Fibroblast of pulmonary artery (primary cell): ENCODE results near the gene DNM2.

Experiments
- DNase-seq: peaks from one replicate; pipeline ENCODE4 v3.0.0-alpha.2; 2010; ENCODE audit warnings: low read depth
- H3K4me3 ChIP-seq: replicated peaks from 2 replicates; pipeline ENCODE4 v1.5.1; 2011; ENCODE audit warnings: low read depth, mild to moderate bottlenecking, control low read depth, low read length, moderate library complexity
- TF ChIP-seq, protein P1 (sequence below): IDR thresholded peaks from 2 replicates; pipeline ENCODE4 v1.5.1; 2011; ENCODE audit warnings: mild to moderate bottlenecking, control low read depth, low read length, inconsistent platforms; ENCODE audit errors: missing control alignments

Gene DNM2

GRCh38 chr19:10717054-10717355 is 874 bp upstream of the DNM2 start:
- DNase-seq: no peak
- TF ChIP-seq, protein P1, sequence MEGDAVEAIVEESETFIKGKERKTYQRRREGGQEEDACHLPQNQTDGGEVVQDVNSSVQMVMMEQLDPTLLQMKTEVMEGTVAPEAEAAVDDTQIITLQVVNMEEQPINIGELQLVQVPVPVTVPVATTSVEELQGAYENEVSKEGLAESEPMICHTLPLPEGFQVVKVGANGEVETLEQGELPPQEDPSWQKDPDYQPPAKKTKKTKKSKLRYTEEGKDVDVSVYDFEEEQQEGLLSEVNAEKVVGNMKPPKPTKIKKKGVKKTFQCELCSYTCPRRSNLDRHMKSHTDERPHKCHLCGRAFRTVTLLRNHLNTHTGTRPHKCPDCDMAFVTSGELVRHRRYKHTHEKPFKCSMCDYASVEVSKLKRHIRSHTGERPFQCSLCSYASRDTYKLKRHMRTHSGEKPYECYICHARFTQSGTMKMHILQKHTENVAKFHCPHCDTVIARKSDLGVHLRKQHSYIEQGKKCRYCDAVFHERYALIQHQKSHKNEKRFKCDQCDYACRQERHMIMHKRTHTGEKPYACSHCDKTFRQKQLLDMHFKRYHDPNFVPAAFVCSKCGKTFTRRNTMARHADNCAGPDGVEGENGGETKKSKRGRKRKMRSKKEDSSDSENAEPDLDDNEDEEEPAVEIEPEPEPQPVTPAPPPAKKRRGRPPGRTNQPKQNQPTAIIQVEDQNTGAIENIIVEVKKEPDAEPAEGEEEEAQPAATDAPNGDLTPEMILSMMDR: no peak
- peak overlapping the region; percentile 29 for H3K4me3 ChIP-seq

DNA sequence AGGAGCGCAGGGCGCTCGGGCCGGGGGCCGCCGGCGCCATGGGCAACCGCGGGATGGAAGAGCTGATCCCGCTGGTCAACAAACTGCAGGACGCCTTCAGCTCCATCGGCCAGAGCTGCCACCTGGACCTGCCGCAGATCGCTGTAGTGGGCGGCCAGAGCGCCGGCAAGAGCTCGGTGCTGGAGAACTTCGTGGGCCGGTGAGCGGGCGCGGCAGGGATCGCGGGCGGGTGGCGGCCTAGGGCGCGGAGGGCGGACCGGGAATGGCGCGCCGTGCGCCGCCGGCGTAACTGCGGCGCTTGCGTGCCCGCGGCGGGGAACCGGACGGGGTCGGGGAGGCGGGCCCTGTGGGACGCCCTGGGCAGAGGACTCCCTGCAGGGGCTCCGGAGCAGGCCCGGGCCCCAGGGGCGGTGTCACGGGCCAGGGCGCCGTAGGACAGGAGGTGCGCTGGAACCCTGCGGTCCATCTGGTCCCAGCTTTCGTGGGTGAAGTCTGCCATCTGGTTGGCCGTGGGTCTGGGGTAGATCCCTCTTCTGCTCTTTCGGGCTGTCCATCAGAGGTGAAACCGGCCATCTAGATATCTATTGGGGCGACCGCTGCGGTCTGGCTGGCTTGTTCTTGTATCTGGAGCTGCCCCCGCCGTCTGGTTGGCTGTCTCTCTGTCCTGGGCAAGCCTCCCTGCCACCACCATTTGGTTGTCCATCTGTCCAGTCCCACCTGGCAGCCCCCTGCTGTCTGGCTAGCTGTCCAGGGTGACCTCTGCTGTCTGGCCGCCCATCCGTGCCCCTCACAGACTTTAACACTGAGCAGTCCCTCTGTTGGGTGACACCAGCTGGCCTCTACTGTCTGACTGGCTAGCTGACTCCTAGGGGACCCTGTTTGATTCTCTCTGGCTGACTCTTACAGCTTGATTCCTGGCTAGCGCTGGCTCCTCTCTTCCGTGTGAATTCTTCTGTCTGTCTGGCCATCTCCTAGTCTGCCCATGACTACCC is 622 bp downstream of the DNM2 start:
- peak overlapping the region; percentile 87 for H3K4me3 ChIP-seq
- DNase-seq: peak; percentile 31
- TF ChIP-seq, protein P1: no peak

DNA sequence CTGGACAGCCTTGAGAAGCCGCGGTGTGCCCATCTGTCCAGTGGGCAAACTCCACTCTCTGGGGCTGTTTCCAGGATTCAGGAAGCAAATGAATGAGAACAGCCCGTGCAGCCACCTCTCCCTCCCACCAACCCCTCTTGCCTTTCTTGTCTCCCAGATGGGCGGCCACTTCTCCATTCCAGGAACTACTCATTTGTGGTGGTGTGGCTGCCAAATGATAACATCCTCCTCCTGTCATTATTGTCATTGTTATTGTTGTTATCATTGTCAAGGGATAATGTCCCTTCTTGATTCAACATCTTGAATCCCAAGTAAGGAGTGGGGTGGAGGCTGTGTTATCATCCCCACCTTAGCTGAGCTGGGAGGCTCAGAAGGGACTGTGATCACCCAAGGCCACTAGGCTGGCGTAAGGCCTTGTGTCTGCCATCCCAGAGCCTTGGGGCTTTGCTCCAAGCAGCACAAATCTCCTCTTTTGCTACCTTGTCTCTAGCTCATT is 1.6 kb downstream of the DNM2 start:
- DNase-seq: no peak
- TF ChIP-seq, protein P1: no peak
- H3K4me3 ChIP-seq: peak overlapping the region; percentile 87

DNA sequence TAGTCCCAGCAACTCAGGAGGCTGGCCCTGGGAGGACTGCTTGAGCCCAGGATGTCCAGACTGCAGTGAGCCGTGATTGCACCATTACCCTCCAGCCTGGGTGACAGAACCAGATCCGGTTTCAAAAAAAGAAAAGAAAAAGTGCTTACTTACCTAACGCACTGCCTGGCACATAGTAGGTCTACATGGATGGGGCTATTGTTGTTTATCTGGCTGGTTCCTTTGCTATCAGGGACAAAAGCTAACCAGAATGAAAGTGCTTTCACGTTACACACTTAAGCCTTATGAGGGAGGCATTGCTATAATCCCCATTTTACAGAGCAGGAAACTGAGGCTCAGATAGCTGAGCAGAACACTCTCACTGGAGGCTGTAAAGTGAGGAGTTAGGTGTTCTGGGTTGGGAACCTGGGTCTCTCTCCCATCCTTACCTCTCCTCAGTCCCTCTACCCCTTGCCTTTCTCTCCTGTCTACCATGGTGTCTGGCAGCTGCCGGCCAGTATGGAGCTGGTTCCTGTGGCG is 2.8 kb downstream of the DNM2 start:
- DNase-seq: no peak
- TF ChIP-seq, protein P1: no peak
- H3K4me3 ChIP-seq: no peak overlapping the region

DNA sequence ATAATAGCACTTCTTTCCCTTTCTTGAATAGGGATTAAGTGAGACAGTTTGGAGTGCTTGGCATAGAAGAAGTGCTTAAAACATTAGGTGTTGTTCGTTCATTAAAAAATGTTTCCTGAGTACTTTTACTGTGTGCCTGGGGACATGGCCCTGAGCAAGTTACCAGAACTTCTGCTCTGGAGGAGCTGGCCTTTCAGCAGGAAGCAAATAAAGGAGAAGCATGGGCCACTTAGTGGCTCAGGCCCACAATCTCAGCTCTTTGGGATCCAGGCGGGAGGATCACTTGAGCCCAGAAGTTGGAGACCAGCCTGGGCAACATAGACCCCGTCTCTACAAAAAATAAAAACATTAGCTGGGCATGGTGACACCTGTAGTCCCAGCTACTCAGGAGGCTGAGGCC is 5.7 kb downstream of the DNM2 start:
- no peak overlapping the region for H3K4me3 ChIP-seq
- TF ChIP-seq, protein P1: no peak
- no peak for DNase-seq

DNA sequence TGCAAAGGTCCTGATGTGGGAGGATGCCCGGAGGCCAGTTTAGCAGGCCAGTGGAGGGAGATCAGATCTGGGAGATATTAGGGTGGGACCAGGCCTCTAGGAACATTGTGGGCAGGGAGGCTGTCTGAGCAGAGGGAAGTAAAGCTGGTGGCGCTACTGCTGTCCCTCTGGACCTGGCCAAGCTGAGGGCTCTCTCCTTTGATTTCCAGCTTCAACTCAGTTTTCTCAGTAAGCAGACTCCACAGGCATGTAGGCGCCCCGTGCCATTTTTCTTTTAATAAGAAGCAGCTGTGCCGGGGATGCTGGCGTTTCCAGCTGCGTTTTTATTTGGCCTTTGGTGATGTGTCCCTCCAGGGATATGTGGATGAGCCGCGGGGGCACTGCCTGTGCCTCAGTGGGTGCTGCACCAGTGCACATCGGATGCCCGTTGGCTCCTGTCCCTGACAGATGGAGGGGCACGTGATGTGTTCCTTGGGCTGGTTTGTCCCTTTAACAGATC is 6.7 kb downstream of the DNM2 start:
- H3K4me3 ChIP-seq: no peak overlapping the region
- TF ChIP-seq, protein P1: no peak
- DNase-seq: no peak

DNA sequence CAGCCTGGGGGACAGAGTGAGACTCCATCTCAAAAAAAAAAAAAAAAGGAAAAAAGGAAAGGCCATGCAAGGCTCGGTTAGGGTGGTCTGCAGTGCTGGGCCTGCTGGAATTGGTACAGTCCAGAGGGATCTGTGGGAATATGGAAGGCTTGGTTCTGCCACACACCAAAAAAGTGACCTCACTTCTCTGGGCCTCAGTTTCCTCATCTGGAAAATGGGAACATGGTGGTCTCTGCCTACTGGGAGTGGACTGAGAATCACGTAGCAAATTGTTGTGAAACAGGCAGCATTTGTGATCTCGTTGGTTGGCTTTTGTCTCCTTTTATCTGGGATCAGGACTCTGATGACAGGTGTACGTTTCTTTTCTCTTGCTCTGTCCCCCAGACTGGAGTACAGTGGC is 7.5 kb downstream of the DNM2 start:
- TF ChIP-seq, protein P1: no peak
- H3K4me3 ChIP-seq: no peak overlapping the region
- no peak for DNase-seq
